Endothelial cell (in vitro differentiated cells): ENCODE data around the gene NFIB. TPM values are rescaled to one million over a fixed set of nuclear protein-coding genes. Genes with fewer than 3 reads are reported as not detected.

Experiments used
- DNase-seq: peaks from one replicate; pipeline ENCODE4 v3.0.0; 2021; ENCODE audit warnings: low spot score
- H3K27ac Mint-ChIP-seq: one replicate; pipeline ENCODE4 v1.8.0; 2021; ENCODE audit warnings: mixed read lengths, inconsistent platforms; ENCODE audit not compliant: unreplicated experiment
- H3K27me3 Mint-ChIP-seq: one replicate; pipeline ENCODE4 v1.8.0; 2021; ENCODE audit warnings: mild to moderate bottlenecking, moderate library complexity, mixed read lengths, inconsistent platforms; ENCODE audit not compliant: unreplicated experiment
- H3K36me3 Mint-ChIP-seq: one replicate; pipeline ENCODE4 v1.8.0; 2021; ENCODE audit warnings: mild to moderate bottlenecking, low read depth, mixed read lengths, inconsistent platforms; ENCODE audit not compliant: unreplicated experiment
- H3K4me1 Mint-ChIP-seq: one replicate; pipeline ENCODE4 v1.8.0; 2021; ENCODE audit warnings: mild to moderate bottlenecking, mixed read lengths, inconsistent platforms; ENCODE audit not compliant: unreplicated experiment
- H3K4me3 Mint-ChIP-seq: one replicate; pipeline ENCODE4 v1.8.0; 2021; ENCODE audit warnings: mild to moderate bottlenecking, mixed read lengths, inconsistent platforms; ENCODE audit not compliant: unreplicated experiment
- H3K9me3 Mint-ChIP-seq: one replicate; pipeline ENCODE4 v1.8.0; 2021; ENCODE audit warnings: mixed read lengths, inconsistent platforms; ENCODE audit not compliant: unreplicated experiment
- CTCF ChIP-seq: fragments of 200-600 bp; sonication (generic); IDR thresholded peaks from one replicate; pipeline ENCODE4 v1.5.0; 2021; ENCODE audit warnings: antibody characterized with exemption; ENCODE audit not compliant: unreplicated experiment
- total RNA-seq: library from RNA; stranded (reverse); fragmentation: NEBNext Ultra II Directional; extraction: Animal tissue kit (Norgen Biotek cat#: 25700); gene quantifications from one replicate; pipeline ENCODE4 v1.2.1, GENCODE V29; 2021; ENCODE audit not compliant: unreplicated experiment

NFIB gene
- total RNA-seq, 1 donor from 2014 or later: 120 TPM

- H3K4me1 Mint-ChIP-seq: peaks cover 64% of the 10 kb centered on the region
- peak overlapping the region; percentile 36 for H3K27ac Mint-ChIP-seq
- no peak for DNase-seq
- TF ChIP-seq CTCF: no peak
- H3K4me3 Mint-ChIP-seq: peak overlapping the region; percentile 28
- H3K36me3 Mint-ChIP-seq: peaks cover 44% of the 10 kb centered on the region
- H3K27me3 Mint-ChIP-seq: peaks cover 2% of the 10 kb centered on the region
- H3K9me3 Mint-ChIP-seq: no peaks in the 10 kb centered on the region
Observed at GRCh38 chr9:14304259-14304658, 9.7 kb downstream of the NFIB start.

GRCh38 chr9:14303521-14303920 is 10.4 kb downstream of the NFIB start:
- no peak for DNase-seq
- Mint-ChIP-seq H3K4me3 (peak overlapping the region; percentile 33), H3K27ac (no peak overlapping the region), H3K36me3 (peaks cover 45% of the 10 kb centered on the region), H3K27me3 (peaks cover 2% of the 10 kb centered on the region), H3K9me3 (no peaks in the 10 kb centered on the region), H3K4me1 (peaks cover 63% of the 10 kb centered on the region)
- TF ChIP-seq CTCF: no peak

GRCh38 chr9:14303100-14303499 is 10.8 kb downstream of the NFIB start:
- no peak overlapping the region for H3K27ac Mint-ChIP-seq
- peak overlapping the region; percentile 33 for H3K4me3 Mint-ChIP-seq
- no peaks in the 10 kb centered on the region for H3K9me3 Mint-ChIP-seq
- no peak for TF ChIP-seq CTCF
- no peak for DNase-seq
- peaks cover 63% of the 10 kb centered on the region for H3K4me1 Mint-ChIP-seq
- no peaks in the 10 kb centered on the region for H3K27me3 Mint-ChIP-seq
- peaks cover 45% of the 10 kb centered on the region for H3K36me3 Mint-ChIP-seq

GRCh38 chr9:14302405-14302804 is 11.5 kb downstream of the NFIB start:
- no peak for TF ChIP-seq CTCF
- peak overlapping the region; percentile 53 for H3K4me3 Mint-ChIP-seq
- peaks cover 57% of the 10 kb centered on the region for H3K4me1 Mint-ChIP-seq
- DNase-seq: no peak
- H3K36me3 Mint-ChIP-seq: peaks cover 40% of the 10 kb centered on the region
- no peaks in the 10 kb centered on the region for H3K9me3 Mint-ChIP-seq
- no peaks in the 10 kb centered on the region for H3K27me3 Mint-ChIP-seq
- H3K27ac Mint-ChIP-seq: no peak overlapping the region

- H3K4me1 Mint-ChIP-seq: peaks cover 63% of the 10 kb centered on the region
- H3K27me3 Mint-ChIP-seq: peaks cover 4% of the 10 kb centered on the region
- no peak for DNase-seq
- no peak for TF ChIP-seq CTCF
- H3K4me3 Mint-ChIP-seq: peak overlapping the region; percentile 8
- H3K9me3 Mint-ChIP-seq: no peaks in the 10 kb centered on the region
- no peak overlapping the region for H3K27ac Mint-ChIP-seq
- peaks cover 40% of the 10 kb centered on the region for H3K36me3 Mint-ChIP-seq
Observed at GRCh38 chr9:14301583-14302021, 12.3 kb downstream of the NFIB start.
